Spleen (tissue), 11 donors: ENCODE results near the gene OR52B4. TPM values are rescaled to one million over a fixed set of nuclear protein-coding genes. Genes with fewer than 3 reads are reported as not detected.
"Not testable (repeated sequence)": the region's sequence is repeated elsewhere in the genome, so short reads cannot be mapped to it uniquely, and the experiment has no call there.

Experiments used
- DNase-seq: peaks from one replicate; pipeline ENCODE4 v3.0.0-alpha.2; 2020
- H3K27ac ChIP-seq, 8 donors: fragments of 200-600 bp; sonication (generic) in 7 of 8; 1 replicate in 4 of 8; 2 replicates in 4 of 8; pipeline versions ENCODE4 v1.5.0 to v1.8.0; 2016 to 2021; ENCODE audit warnings: inconsistent platforms in 4 of 8, mild to moderate bottlenecking in 4 of 8, moderate library complexity in 1 of 8
- H3K27me3 ChIP-seq, 7 donors: fragments of 200-600 bp; sonication (generic) in 6 of 7; replicated peaks in 1 of 7; 1 replicate in 4 of 7; 2 replicates in 3 of 7; pipeline versions ENCODE4 v1.5.0 to v1.8.0; 2016 to 2021; ENCODE audit warnings: inconsistent platforms in 3 of 7, mild to moderate bottlenecking in 1 of 7
- H3K36me3 ChIP-seq, 6 donors: fragments of 200-600 bp; sonication (generic) in 5 of 6; 1 replicate in 4 of 6; 2 replicates in 2 of 6; pipeline versions ENCODE4 v1.5.0 to v1.8.0; 2016 to 2021; ENCODE audit warnings: inconsistent platforms in 2 of 6
- H3K4me1 ChIP-seq, 6 donors: fragments of 200-600 bp; sonication (generic) in 5 of 6; 1 replicate in 3 of 6; 2 replicates in 3 of 6; pipeline versions ENCODE4 v1.5.0 to v1.8.0; 2016 to 2021; ENCODE audit warnings: inconsistent platforms in 3 of 6
- H3K4me3 ChIP-seq, 8 donors: fragments of 200-600 bp; sonication (generic) in 7 of 8; 1 replicate in 4 of 8; 2 replicates in 4 of 8; pipeline versions ENCODE4 v1.5.0 to v1.8.0; 2016 to 2021; ENCODE audit warnings: inconsistent platforms in 4 of 8, mild to moderate bottlenecking in 4 of 8, moderate library complexity in 2 of 8
- H3K9me3 ChIP-seq, 8 donors: fragments of 200-600 bp; sonication (generic) in 7 of 8; 1 replicate in 4 of 8; 2 replicates in 4 of 8; pipeline versions ENCODE4 v1.5.0 to v1.8.0; 2016 to 2021; ENCODE audit warnings: inconsistent platforms in 4 of 8
- CTCF ChIP-seq, 11 experiments: fragments of 200-600 bp in 7 of 11; fragments of 450-650 bp in 4 of 11; sonication (generic) in 4 of 11; IDR thresholded peaks in 8 of 11; conservative IDR thresholded peaks in 3 of 11; 1 replicate in 7 of 11; 2 replicates in 4 of 11; pipeline versions ENCODE4 v1.4.0 to v1.8.0; 2016 to 2021; ENCODE audit warnings: antibody characterized with exemption in 11 of 11, inconsistent platforms in 4 of 11, mild to moderate bottlenecking in 1 of 11
- POLR2A ChIP-seq, 3 donors: fragments of 450-650 bp; IDR thresholded peaks; one replicate each; pipeline ENCODE4 v1.5.1; 2017; ENCODE audit warnings: antibody characterized with exemption in 3 of 3, mild to moderate bottlenecking in 1 of 3
- POLR2AphosphoS5 ChIP-seq, 3 donors: sonication (generic); formaldehyde crosslinking; IDR thresholded peaks; one replicate each; pipeline ENCODE4 v1.5.1; 2017; ENCODE audit warnings: antibody characterized with exemption in 3 of 3
- WGBS, 5 donors: extraction: QIAGEN DNeasy Blood & Tissue Kit in 3 of 5; methylation state at CpG; one replicate each; pipeline versions ENCODE4 v1.1.5 to v1.1.7; 2013 to 2018; 5-methylcytosine and 5-hydroxymethylcytosine counted together
- intact Hi-C: fragments of 100-400 bp; cut with DNase I; formaldehyde crosslinking; loops from one replicate; pipeline ENCODE4 v1.15.0; 2023; ENCODE audit warnings: low total_unique reads
- polyA plus RNA-seq, 3 donors: library from polyadenylated mRNA; stranded (reverse); fragments of 200-250 nt; gene quantifications; one replicate each; pipeline ENCODE4 v1.2.1, GENCODE V29; 2013
- total RNA-seq, 7 donors: library from RNA; depleted of rRNA in 3 of 7; stranded (reverse); fragments of >200 nt in 3 of 7; fragmentation: NEBNext Ultra II Directional in 4 of 7; extraction: Animal tissue kit (Norgen Biotek cat#: 25700) in 4 of 7; gene quantifications; one replicate each; pipeline versions ENCODE4 v1.1.0 to v1.2.1, GENCODE V29; 2016 to 2021
- donor health status: healthy with polysubstance abuse.
- donor health status: DM: no; HTN: no; CAD: no; lungs with moderate emphysema.
- donor health status: DM: no; HTN: no; CAD: no.
- donor health status: Bipolar disorder and iron deficiency.
- donor health status: healthy.
- donor health status: DM: no; HTN: no; CAD: no.
- donor health status: DM: yes; HTN: yes; CAD: no.

The OR52B4 gene
- total and polyA plus RNA-seq, 10 donors: not detected

DNA sequence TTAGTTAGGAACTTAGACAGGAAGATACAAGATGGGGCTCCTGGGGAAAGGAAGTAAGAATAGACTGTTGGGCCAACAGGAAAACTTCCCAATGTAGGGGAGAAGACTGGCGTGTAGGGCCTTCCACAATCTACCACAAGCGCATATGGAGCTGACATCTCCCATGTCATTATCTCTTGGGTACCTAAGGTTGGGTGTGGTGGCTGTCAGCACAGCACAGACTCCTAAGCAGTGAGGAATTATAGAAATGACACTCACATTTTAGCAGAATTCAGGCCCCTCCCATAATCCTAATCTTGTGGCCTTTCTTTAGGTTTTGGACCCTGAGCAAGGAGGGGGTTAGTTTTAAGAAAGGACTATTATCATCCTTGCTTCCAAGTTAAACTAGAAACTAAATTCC is 13.7 kb upstream of the OR52B4 start:
- no peak for DNase-seq
- TF ChIP-seq POLR2AphosphoS5 (IDR thresholded peaks at IDR 0.05): no peak
- TF ChIP-seq POLR2A (IDR thresholded peaks at IDR 0.05): no peak
- TF ChIP-seq CTCF (IDR thresholded peaks at IDR 0.05 in 8 of 11, conservative IDR thresholded peaks at IDR 0.05 in 3 of 11): no peak
- Histone ChIP-seq H3K27ac (no peak overlapping the region), H3K4me3 (no peak overlapping the region), H3K36me3 (peaks cover 4 to 43% (median 33%) of the 10 kb centered on the region in 6 donors), H3K9me3 (no peaks in the 10 kb centered on the region), H3K4me1 (no peaks in the 10 kb centered on the region), H3K27me3 (no peaks in the 10 kb centered on the region)
- intact Hi-C loops: no loop called here
- 21 to 81% (median 67%) methylated on average over 2 of the region's 2 CpGs for WGBS, 5 donors

- intact Hi-C loops: no loop called here
- 69 to 84% (median 77%) methylated on average over 5 of the region's 5 CpGs for WGBS, 5 donors
- H3K27ac ChIP-seq: no peak overlapping the region
- no peaks in the 10 kb centered on the region for H3K27me3 ChIP-seq
- H3K4me3 ChIP-seq: no peak overlapping the region
- TF ChIP-seq POLR2A (IDR thresholded peaks at IDR 0.05): no peak
- no peak for TF ChIP-seq CTCF (IDR thresholded peaks at IDR 0.05 in 8 of 11, conservative IDR thresholded peaks at IDR 0.05 in 3 of 11)
- TF ChIP-seq POLR2AphosphoS5 (IDR thresholded peaks at IDR 0.05): no peak
- DNase-seq: no peak
- no peaks in the 10 kb centered on the region for H3K9me3 ChIP-seq
- H3K4me1 ChIP-seq: no peaks in the 10 kb centered on the region
- no peaks in the 10 kb centered on the region for H3K36me3 ChIP-seq
These were observed 7.4 kb upstream of the OR52B4 start for GRCh38 chr11:4375431-4376140.

- H3K4me1 ChIP-seq: no peaks in the 10 kb centered on the region
- H3K27me3 ChIP-seq: no peaks in the 10 kb centered on the region
- TF ChIP-seq CTCF (IDR thresholded peaks at IDR 0.05 in 8 of 11, conservative IDR thresholded peaks at IDR 0.05 in 3 of 11): no peak
- DNase-seq: no peak
- H3K4me3 ChIP-seq: no peak overlapping the region
- H3K9me3 ChIP-seq: no peaks in the 10 kb centered on the region
- intact Hi-C loops: no loop called here
- no peak overlapping the region for H3K27ac ChIP-seq
- 50 to 68% (median 64%) methylated on average over 3 of the region's 3 CpGs for WGBS, 5 donors
- no peaks in the 10 kb centered on the region for H3K36me3 ChIP-seq
These were observed 2.0 kb upstream of the OR52B4 start for GRCh38 chr11:4370166-4370565.

DNA sequence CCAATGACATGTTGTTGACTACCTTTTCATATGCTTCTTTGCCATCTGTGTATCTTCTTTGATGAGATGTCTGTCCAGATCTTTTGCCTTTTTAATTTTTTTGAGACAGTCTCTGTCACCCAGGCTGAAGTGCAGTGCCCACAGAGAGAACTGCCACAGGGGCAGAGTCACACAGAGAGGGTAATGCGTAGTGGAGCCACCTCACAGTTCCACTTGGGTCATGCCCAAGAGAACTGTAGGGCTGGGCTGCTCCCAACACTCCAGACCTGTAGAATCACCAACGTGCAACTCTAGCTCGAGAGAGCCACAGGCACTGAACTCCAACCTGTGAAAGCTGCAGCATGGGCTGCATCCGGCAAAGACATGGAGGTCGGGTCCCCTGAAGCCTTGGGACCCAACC is 20.0 kb downstream of the OR52B4 start:
- H3K4me3 ChIP-seq, intact Hi-C loops, H3K27ac ChIP-seq, H3K27me3 ChIP-seq, DNase-seq, H3K9me3 ChIP-seq, H3K4me1 ChIP-seq, H3K36me3 ChIP-seq: not testable (repeated sequence)
- WGBS, 5 donors: 89 to 100% (median 96%) methylated on average over 1 of the region's 5 CpGs; no CpG with 5 or more reads in 2 of the 5 donors

DNA sequence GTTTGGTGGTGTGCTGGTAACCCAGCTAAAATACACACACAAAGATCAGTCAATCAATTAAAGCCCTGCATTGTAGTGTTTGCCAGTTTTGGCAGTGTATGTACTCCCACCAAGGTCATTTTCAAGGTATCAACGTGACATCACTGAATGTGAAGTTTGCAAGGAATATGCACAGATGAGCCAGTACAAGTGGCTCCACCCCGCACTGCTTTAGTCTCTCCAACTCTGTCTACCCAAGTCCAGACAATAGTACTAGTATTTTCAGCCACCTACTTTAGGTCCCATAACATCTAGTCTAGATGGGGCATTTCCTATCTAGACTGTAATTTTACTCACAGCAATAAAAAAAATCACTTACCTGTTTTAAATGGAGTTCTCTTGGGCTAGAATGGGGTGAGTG is 22.8 kb downstream of the OR52B4 start:
- 64 to 83% (median 77%) methylated on average over 2 of the region's 2 CpGs for WGBS, 5 donors
- H3K27ac ChIP-seq, H3K9me3 ChIP-seq, H3K4me1 ChIP-seq, H3K36me3 ChIP-seq, H3K27me3 ChIP-seq, H3K4me3 ChIP-seq, DNase-seq, intact Hi-C loops: not testable (repeated sequence)

DNA sequence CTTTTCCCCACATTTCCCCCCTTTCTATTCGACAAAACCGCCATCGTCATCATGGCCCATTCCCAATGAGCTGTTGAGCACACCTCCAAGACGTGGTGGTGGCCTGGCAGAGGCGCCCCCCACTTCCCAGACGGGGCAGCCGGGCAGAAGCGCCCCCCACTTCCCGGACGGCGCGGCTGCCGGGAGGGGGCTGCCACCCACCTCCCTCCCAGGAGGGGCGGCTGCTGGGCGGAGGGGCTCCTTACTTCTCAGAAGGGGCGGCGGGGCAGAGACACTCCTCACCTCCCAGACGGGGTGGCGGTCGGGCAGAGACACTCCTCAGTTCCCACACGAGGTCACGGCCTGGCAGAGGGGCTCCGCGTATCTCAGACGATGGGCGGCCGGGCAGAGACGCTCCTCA is 33.8 kb downstream of the OR52B4 start:
- H3K27ac ChIP-seq, intact Hi-C loops, DNase-seq, H3K4me1 ChIP-seq, H3K36me3 ChIP-seq, H3K4me3 ChIP-seq, H3K9me3 ChIP-seq, H3K27me3 ChIP-seq: not testable (repeated sequence)
- 90 to 97% (median 95%) methylated on average over 7 to 24 of the region's 28 CpGs for WGBS, 5 donors
